T-helper 22 cell (primary cell): ENCODE results near the gene ASTN2.

Source experiments
- DNase-seq: peaks from one replicate; pipeline ENCODE4 v3.0.0-alpha.2; 2020; ENCODE audit warnings: low read depth

ASTN2 gene

DNA sequence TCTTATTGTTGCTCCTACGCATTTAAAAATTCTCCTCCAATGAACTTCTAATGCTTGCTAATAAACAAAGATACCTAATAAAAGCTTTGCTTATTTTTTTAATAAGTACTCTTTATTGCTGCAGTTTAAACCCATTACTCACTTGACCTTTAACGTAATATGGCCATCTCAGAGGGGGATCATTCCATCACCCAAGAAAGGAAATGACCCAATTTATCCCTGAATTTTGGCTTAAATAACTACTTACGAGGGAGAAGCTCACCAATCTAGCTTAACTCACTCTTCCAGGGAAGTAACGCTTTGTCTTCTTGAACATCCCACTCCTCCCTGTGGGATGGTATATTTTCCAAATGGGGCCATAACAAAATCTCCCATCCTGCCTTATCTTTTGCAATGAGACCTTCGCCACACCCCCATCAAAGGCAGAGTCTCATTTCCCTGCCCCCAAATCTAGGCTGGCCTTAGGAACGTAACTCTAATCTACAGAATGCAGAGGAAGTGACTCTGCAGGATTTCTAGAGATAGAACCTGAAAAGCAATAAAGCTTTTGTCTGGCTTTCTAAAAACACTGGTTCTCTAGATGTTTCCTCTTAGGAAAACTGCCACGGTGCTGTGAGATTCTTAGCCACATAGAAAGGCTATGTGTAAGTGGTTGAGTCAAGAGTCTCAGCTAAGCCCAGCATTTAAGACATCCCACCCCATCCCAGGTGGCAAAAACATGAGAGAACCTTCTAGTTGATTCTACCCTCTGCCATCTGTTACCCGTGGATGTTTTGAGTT, 310.0 kb downstream of the ASTN2 start:
- no peak for DNase-seq

DNA sequence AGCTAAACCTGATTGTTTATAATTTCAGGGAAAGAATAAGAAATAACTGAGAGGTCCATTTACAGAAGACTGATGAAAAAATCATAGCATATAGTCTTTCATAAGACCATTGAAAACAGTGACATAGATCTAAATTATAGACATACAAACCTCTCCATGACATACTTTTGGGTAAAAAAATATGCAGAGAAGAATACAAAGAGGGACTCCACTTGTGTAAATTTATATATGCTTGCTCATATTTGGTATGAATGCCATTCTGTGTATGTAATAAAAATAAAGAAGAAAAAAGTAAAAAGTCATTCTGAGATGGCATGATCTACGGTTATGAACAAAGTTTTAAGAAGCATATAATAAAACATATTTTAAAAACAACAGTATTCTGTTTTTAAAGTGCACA, 310.7 kb downstream of the ASTN2 start:
- no peak for DNase-seq

DNA sequence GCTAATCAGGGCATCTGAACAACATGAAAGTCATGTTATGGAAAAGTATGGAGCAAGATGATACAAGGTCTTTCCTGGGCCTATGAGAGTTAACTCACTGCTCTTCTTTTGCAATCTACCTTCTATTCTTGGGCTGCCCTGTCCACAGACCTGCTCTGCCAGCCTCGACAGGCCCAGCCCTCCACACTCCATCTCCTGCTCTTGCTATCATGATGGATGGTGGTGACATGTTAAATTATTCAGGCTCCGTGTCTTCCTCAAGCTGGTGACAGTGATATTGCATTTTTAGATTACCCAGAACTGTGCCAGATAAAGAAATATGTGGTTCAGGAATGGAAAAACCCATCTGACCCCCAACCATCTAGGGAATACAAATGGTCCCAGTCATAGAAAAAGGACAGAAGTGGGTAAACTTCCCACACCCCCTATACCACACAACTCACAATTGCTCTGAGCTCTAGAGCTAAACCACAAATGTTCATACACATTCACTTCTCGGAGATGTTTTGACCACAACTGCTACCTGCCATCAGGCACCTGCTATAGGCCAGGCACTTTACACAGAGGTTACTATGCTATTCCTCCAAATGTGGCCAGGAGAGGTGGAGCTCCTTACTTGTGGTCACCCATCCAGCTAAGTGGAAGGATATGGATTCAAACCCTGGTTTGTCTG, 311.3 kb downstream of the ASTN2 start:
- no peak for DNase-seq

DNA sequence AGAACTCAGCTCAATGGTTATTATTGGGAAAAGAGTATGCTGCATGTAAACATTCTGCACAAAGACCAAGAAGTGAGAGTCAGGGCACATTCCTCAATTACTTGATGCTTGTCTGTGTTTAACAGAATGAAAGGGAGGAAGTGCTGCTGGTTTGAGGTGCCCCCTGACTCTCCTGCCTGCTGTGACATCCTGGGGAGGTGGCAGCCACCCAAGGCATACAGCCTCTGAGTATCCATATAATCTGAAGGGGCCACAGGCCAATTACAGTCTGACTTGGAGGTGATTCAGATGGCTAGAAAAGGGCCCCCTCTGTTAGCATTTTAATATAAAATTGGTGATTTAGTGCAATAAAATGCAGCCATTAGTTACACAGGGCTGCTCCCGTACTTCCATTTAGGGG, 313.8 kb downstream of the ASTN2 start:
- no peak for DNase-seq

DNA sequence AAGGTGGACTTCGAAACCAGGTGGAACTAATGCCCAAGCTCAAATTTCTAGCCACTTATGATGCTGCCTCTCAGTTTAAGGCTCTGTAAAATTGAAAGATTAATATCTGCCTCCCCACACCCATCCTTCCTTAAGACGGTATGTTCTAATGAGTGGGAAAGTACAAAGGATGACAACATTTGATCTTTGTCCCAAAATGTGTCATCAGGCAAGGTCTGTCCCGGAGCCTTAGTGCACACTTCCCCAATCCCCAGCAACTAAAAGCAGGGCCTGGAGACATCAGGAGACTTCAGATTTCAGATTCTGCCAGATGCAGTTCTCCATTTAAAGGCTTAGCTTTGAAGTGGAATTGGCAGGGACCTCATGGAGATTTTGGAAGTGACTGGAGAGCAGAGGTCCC, 316.5 kb downstream of the ASTN2 start:
- DNase-seq = no peak

DNA sequence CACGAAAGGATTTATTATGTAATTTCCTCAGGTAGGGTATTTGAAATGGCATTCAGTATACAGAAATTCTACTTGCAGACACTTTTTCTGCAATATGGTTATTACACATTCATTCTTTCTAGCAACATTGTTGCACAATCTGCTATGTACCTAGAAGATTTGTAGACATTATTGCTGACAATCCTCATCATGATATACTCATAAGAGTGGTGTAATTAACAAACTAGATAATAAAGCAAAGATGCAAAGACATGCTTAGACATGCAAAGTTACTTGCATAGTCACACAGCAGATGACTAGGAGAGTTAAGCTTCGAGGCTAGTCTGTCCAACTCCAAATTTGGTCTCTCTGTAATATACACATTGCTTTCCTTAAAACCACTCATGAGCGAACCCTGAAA, 317.1 kb downstream of the ASTN2 start:
- no peak for DNase-seq

DNA sequence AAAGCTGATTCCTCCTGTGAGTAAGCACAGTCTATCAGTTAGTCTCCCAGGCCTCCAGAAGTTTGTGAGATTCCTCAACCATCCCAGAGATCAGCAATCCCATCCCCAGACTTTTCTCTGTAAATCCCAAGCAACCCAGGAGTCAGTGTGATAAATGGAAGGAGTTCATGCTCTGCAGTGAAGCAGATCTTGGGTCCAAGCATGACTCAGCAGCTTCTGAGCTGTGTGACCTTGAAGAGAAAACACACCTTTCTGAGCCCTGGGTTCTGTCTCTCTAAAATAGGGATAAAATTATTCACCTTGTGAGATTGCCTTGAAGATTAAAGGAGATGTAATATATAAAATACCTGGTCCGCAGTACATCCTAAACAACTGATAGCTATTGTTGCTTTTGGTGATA, 318.7 kb downstream of the ASTN2 start:
- no peak for DNase-seq

DNA sequence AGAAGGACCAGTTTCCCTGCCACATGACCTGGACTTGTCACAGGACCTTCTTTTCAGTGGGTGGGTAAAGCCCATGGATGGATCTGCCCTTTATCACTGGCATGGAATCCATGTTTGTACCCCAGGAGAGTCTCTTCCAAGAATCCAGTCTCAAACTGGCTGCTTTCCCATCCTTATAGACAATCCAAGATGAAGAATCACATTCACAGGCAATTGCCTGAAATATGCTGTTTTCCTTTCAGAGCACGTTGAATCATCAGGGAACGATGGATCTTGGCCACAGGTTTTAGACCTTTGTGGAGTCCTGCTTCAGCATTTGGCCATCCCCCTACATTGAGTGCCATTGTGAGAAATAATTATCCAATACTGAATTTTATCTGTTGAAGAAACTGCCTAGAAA, 319.8 kb downstream of the ASTN2 start:
- DNase-seq = no peak

DNA sequence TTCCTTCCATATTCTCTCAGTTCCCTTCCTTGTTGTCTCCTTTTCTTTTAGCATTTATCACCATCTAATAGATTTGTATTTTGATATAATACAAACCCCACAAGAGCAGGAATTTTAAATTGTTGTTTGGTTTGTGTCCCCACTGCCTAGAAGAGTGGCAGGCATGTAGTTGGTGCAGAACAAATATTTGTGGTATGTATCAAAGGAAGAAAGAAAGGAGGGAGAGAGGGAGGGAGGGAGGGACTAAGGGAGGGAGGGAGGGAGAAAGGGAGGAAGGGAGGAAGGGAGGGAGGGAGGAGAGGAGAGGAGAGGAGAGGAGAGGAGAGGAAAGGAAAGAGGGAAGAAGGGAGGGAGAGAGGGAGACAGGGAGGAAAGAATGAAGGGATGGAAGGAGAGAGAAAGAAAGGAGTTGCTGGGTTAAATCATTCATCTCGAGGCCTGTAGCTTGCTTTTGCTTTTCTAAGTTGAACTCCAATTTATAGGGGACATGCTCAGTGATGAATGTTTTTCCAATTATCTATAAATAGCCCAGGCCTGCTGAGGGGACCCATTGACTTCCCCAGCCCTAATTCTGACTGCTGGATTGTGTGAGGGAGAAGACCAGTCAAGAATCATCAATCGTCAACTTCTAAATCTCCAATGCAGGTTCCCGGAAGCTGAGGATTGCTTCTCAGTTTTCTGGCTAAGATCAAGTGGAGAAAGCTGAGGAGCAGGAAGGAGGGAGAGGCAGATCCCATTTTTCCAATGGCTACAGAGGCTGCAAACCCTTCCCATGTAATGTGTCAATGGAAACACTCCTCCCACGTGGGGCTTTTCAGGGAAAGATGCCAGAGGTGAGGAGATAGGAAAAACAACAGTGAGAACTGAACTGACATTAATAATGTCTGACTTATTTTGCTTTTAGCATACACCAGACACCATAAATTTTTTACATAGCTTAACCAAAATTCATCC, 320.7 kb downstream of the ASTN2 start:
- DNase-seq = no peak

DNA sequence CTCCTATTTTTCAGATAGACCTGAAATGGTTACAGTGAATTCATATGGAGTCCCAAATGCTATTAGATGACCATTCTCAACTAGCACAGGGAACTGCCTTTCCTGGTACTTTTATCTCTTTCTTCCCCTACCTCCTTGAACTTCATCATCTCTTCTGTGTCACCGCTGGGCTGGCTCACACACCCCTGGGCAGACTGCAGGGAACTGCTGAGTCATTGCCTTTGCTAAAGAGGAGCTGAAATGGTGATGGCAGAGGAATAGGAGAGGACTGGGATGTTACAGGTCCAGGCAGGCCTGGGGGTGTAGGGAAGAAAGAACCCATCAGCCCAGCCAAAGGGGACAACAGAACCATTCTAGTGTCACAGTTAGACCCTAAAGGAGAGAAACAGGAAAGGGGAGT, 322.3 kb downstream of the ASTN2 start:
- DNase-seq = no peak

DNA sequence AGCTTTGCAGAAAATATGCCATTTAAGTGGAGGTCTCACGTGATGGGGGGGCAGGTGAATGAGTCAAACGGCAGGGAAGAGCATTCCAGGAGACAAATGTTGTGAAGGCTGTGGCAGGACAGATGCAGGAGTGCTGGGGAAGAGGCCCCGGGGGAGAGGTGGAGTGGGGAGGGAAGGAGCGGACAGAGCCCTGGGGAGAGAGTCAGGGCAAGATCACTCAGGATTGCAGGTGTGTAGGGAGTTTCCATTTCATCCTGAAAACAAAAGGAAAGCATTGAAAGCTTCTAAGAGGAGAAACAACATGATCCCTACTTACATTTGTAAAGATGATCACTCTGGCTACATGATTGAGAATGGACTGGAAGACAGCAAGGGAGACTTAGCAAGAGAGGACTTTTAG, 323.3 kb downstream of the ASTN2 start:
- DNase-seq = no peak

DNA sequence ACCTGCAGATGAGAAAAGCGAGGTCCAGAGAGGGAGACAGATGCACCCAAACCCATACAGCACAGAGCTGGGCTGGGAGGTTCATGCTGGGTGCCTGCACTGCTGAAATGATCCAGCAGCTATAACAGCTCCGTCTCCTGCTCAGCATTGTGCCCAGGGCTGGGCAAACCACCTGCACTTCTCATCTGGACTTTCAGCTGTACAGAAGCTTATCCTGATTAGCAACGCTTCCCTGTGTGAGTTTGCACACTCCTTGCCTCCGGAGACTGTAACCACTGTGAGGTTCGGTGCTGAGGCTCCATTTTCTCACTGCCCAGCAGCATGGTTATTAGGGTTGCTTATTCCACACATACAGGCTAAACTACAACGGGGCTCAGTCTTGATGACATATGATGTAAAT, 326.1 kb downstream of the ASTN2 start:
- no peak for DNase-seq

DNA sequence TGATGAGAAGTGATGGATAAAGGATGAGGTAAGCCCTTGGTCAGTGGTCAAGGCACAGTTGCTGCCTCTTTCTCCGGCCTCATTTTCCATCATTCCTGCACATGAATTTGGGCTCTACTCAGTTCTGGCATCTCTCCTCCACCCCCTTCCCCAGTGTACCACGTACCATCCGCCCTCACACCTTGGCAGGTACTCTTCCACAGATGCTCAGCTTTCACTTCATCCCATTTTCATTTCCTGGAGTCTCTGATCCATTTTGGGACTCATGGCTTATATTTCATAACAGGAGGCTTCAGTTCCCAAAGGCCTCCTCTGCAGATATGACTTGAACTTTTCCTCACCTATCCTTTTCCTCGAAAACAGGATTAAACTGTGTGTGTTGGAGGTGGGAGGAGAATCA, 326.7 kb downstream of the ASTN2 start:
- no peak for DNase-seq

DNA sequence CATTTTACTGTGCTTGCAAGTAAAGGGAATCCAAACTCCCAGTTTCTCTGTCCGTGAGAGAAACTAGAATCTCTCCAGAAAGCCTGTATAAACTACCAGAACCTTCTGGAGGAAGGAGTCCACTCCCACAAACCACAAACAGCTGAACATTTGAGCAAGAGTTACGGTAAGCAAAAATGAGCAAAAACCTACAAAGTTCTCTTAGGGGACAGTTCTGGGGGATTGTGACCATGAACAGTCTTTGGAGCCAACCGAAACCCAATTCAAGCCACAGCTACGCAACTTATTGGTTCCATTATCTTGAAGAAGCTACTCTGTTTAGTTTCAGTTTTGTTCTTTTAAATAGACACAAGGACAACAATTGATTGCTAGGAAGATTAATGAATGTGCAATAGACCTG, 330.6 kb downstream of the ASTN2 start:
- DNase-seq = no peak

DNA sequence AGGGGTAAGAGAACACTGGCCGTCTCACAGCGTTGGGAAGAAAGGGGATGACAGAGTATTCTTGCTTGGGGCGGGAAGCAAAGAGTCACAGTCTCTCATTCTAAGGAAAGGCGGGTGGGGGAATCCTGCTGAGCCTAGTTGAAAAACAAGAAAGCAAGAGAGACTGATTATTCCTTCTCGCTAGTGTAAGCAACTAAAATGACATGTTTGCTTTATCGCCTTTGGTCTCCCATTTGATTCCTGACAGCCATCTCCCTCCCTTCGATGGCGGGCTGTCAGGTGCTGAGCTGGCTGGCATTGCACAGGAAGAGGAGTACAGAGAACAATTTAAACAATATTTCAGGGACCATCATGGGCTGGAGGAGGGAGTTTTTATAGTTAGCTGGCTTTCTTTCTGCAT, 331.3 kb downstream of the ASTN2 start:
- DNase-seq = no peak

DNA sequence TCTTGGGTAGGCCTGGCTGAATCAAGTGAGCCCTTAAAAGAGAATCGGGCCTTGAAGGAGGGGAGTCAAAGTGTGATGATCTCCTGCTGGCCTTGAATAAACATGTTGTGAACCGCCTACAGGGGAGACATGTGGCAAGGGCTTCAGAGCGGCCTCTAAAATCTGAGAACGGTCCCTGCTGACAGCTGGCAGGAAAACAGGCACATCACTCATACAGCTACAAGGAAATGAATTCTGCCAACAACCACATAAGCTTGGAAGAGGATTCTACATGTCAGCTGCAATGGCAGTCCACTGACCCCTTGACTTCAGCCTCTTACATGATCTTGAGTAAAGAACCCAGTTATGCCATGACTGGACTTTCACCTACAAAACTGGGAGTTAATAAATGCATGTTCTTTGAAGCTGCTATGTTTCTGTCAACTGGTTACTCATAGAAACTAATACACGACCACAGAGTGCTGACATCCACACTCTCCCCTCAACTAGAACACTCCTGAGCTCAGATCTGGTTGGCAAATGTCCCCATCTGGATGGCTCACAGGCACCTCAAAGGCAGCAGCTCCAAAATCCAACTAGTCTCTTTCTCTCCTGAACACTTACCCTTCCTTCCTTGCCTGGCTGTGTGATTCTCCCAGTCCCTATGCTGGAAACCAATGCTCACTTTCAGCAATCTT, 333.1 kb downstream of the ASTN2 start:
- DNase-seq = no peak

DNA sequence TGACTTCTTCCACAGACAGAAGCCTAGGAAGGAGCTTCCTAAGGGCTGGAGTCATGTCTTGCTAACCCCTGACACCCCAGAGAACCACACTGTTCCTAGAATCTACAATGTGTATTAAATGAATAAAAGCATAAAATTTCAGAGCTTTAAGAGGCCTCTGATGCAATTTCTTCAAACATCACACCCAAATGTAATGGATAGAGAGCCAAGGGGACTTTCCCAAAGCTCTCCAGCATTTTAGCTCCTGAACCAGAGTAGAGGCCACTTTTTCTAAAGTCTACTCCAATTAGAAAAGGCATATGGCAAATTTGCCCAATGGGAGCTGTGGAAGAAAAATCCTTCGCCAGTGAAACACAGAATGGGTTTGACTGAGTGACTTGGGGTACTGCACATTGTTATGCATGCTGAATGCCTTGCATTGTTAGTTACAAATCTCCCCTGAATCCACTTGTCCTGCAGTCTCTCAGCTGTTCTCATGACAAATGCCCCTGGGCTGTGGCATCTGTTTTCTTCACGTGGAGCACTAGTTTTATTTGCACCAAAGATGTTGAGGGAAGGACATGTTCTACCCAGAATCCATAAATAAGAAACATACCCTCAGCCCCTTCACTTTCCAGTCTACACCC, 334.0 kb downstream of the ASTN2 start:
- DNase-seq = no peak

DNA sequence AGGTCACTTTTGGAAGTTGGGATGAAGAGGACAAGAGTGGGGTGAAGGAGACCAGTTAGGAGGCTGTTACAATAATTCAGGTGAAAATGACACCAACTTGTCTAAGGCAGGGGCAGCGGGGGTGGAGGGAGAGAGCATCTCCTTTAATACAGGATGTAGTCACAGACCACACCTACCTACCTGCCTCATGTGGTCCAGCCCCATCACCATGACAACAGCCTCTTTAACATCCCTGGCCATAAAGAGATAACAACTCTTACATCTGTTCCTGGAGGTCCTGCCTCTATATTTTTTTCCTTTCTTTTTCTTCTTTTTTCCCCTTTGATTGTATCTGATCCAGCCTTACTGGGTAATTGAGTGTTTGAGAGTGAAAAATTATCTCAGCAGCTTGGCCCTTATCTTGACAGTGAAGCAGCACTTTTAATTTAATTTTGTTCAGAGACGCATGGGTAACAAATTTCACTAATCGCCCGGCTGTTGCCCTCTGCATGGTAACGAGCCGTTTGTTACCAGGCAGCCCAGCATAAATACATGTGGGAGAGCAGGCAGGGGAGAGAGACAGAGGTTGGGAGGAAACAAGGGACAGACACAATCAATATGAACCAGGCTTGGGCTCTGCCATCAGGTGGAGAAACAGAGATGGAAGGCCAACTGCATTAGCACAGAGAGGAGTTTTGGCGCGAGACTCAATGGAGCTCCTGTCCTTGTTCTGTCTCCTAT, 338.1 kb downstream of the ASTN2 start:
- no peak for DNase-seq

DNA sequence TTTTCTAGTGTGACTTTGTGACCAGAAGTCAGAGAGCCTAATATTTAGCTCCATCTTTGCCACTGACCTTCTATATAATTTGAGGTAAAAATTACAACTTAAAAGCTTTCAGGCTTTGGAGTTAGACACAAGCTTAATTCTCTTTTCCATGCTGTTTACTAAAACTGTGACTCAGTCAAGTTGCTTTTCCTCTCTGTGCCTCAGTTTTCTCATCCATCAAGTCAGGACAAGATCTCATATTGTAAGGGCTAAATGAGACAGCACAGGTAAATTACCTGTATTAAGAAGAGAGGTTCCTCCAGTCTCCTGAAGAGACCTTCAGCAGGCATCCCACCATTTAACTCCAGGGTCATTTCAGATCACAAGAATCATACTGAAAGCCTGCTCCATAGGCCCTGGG, 339.2 kb downstream of the ASTN2 start:
- no peak for DNase-seq

DNA sequence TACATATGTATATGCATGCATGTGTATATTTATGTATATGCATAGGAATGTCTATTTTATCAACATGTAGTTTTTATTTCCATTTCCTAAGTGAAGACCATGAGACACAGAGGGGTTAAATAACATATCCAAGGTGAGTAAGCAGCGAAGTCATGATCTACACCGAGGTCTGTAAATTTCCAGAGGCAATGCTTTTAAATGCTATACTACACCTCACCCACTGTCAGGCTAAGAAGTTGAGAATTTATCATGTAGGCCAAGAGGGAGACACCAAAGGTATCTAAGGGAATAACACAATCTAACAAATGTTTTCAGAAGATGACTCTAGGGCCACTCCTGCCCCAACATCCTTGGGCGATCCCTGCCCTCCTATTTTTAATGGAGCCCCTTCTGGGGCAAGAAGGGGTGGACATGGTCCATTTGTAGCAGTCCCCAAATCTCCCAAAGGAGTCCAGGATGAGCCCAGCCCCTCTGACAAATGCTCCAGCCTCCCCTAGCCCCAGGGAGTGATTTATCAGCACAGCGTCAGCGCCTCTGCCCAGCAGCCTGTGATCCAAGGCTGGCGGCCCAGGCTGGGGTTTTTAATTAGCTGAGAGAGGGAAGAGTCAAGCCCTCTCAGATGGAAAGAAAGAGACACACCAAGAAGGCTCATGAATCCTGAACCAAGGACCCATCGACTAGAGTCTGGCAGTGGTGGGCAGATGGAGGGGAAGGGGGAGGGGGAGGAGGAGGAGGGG, 339.9 kb downstream of the ASTN2 start:
- no peak for DNase-seq

DNA sequence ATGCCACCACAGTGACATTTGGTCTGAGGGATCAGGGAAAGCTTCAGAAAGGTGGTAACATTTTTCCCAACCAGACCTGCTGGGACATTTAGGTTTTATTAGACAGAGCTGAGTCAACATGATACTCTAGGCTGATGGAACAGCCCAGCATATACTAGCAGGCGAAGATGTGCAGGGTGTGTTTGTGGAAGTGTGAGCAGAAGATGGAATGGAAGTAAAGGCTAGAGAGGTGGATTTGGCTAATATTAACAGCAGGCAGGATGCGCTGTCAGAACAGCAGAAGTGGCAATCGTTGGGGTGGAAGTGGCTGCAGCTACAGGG, 340.6 kb downstream of the ASTN2 start:
- DNase-seq = no peak
